Psoas muscle (tissue), 8 donors: ENCODE measurements around the gene CLEC4D. TPM values are rescaled to one million over a fixed set of nuclear protein-coding genes. Genes with fewer than 3 reads are reported as not detected.

Experiments
- ATAC-seq, 4 donors: fragments of 200-7000 bp; cut with Tn5 transposase; one replicate each; pipeline ENCODE4 v1.9.1; 2020; ENCODE audit warnings: moderate library complexity in 3 of 4, mild to moderate bottlenecking in 2 of 4
- DNase-seq, 2 donors: peaks; one replicate each; pipeline ENCODE4 v3.0.0-alpha.2; 2020
- H3K27ac ChIP-seq: fragments of 200-600 bp; one replicate; pipeline ENCODE4 v1.8.0; 2022
- H3K27me3 ChIP-seq, 3 donors: fragments of 200-600 bp in 1 of 3; one replicate each; pipeline versions ENCODE4 v1.6.1 to v1.8.0; 2013 to 2022; ENCODE audit warnings: low read length in 2 of 3, mild to moderate bottlenecking in 2 of 3, moderate library complexity in 1 of 3; ENCODE audit not compliant: insufficient read depth in 3 of 3
- H3K36me3 ChIP-seq, 2 donors: fragments of 200-600 bp in 1 of 2; one replicate each; pipeline versions ENCODE4 v1.6.1 to v1.8.0; 2013 to 2022; ENCODE audit warnings: low read depth in 1 of 2, mild to moderate bottlenecking in 1 of 2, moderate library complexity in 1 of 2; ENCODE audit not compliant: insufficient read depth in 1 of 2
- H3K4me1 ChIP-seq: fragments of 200-600 bp; one replicate; pipeline ENCODE4 v1.8.0; 2022
- H3K4me3 ChIP-seq: fragments of 200-600 bp; one replicate; pipeline ENCODE4 v1.8.0; 2022; ENCODE audit warnings: mild to moderate bottlenecking
- H3K9me3 ChIP-seq: fragments of 200-600 bp; one replicate; pipeline ENCODE4 v1.8.0; 2022
- CTCF ChIP-seq: fragments of 200-600 bp; IDR thresholded peaks from one replicate; pipeline ENCODE4 v1.8.0; 2022; ENCODE audit warnings: antibody characterized with exemption
- WGBS, 3 donors: extraction: QIAGEN DNeasy Blood & Tissue Kit; methylation state at CpG; one replicate each; pipeline versions ENCODE4 v1.1.6 to v1.1.7; 2013; 5-methylcytosine and 5-hydroxymethylcytosine counted together
- intact Hi-C, 2 donors: fragments of 100-400 bp; cut with DNase I; formaldehyde crosslinking; loops; one replicate each; pipeline versions ENCODE4 v1.11.0 to v1.14.2; 2022
- long read RNA-seq, 2 donors: library from polyadenylated mRNA; unstranded; transcript quantifications; one replicate each; pipeline ENCODE4 v2.0.0, GENCODE V29; 2021
- polyA plus RNA-seq, 3 donors: library from polyadenylated mRNA; stranded (reverse); fragments of 200-250 nt; gene quantifications; one replicate each; pipeline ENCODE4 v1.2.3, GENCODE V29; 2013
- total RNA-seq, 4 donors: library from RNA; stranded (reverse); fragmentation: NEBNext Ultra II Directional in 2 of 4; extraction: Animal tissue kit (Norgen Biotek cat#: 25700) in 2 of 4; gene quantifications; one replicate each; pipeline versions ENCODE4 v1.2.1 to v1.2.4, GENCODE V29; 2021 to 2023
- donor health status: healthy with polysubstance abuse.
- donor health status: DM: no; HTN: no; CAD: no; lungs with moderate emphysema.
- donor health status: Bipolar disorder and iron deficiency.
- donor health status: healthy.
- donor health status: DM: yes; HTN: yes; CAD: no.
- donor health status: DM: no; HTN: no; CAD: no.
- donor health status: DM: no; HTN: no; CAD: no.
- donor health status: DM: yes; HTN: yes; CAD: no.

Gene CLEC4D
- total RNA-seq = under 1 TPM in 1 of 4 donors, not detected in 3; 0.34 TPM
- polyA plus RNA-seq = under 1 TPM in 2 of 3 donors, not detected in 1; 0.09 TPM
- long read RNA-seq, donor 1 = 0 reads
- long read RNA-seq, donor 2 = 0 reads

- DNase-seq (no peak), ATAC-seq (no peak)
- H3K4me3 ChIP-seq = no peak within 1 kb of the TSS
- no peaks in the 10 kb centered on the region for H3K36me3 ChIP-seq
- no peaks in the 10 kb centered on the region for H3K9me3 ChIP-seq
- H3K27me3 ChIP-seq = no peaks in the 10 kb centered on the region
- intact Hi-C loops = no loop called here
- no peak for TF ChIP-seq CTCF
- no peaks in the 10 kb centered on the region for H3K4me1 ChIP-seq
- no peak within 1 kb of the TSS for H3K27ac ChIP-seq
- 82 to 91% (median 86%) methylated on average over 4 of the region's 4 CpGs for WGBS, 3 donors
Observed at GRCh38 chr12:8513256-8513655, at the start of gene CLEC4D. TSS of gene CLEC4D (plus strand) at chr12:8513503. CDS start at chr12:8513733, 230 bp downstream.

- TF ChIP-seq CTCF = no peak
- no peaks in the 10 kb centered on the region for H3K4me1 ChIP-seq
- H3K9me3 ChIP-seq = no peaks in the 10 kb centered on the region
- ATAC-seq (no peak), DNase-seq (no peak)
- WGBS, 3 donors = 0% methylated on average over 2 of the region's 2 CpGs
- no peak overlapping the region for H3K27ac ChIP-seq
- no peak overlapping the region for H3K4me3 ChIP-seq
- H3K27me3 ChIP-seq = no peaks in the 10 kb centered on the region
- intact Hi-C loops = no loop called here
- H3K36me3 ChIP-seq = no peaks in the 10 kb centered on the region
Observed at GRCh38 chr12:8465301-8465996, 47.9 kb upstream of the CLEC4D start.

DNA sequence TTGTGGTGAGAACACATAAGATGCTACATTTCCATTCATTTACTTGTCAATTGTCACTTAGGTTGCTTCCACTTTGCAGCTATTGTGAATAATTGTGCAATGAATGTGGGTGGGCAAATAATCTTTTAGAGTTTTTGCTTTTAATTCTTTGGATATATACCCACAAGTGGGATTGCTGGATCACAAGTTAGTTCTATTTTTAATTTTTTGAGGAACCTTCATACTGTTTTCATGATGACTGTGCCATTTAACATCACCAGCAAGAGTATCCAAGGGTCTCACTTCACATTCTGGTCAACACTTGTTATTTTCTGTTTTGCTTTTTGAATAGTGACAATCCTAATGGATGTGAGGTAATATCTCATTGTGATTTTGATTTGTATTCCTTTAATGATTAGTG, 47.1 kb upstream of the CLEC4D start:
- ATAC-seq = no peak
- Histone ChIP-seq H3K4me1 (no peaks in the 10 kb centered on the region), H3K27me3 (no peaks in the 10 kb centered on the region), H3K36me3 (no peaks in the 10 kb centered on the region), H3K4me3 (no peak overlapping the region), H3K27ac (no peak overlapping the region), H3K9me3 (no peaks in the 10 kb centered on the region)
- intact Hi-C loops = no loop called here
- TF ChIP-seq CTCF = no peak
- no peak for DNase-seq

DNA sequence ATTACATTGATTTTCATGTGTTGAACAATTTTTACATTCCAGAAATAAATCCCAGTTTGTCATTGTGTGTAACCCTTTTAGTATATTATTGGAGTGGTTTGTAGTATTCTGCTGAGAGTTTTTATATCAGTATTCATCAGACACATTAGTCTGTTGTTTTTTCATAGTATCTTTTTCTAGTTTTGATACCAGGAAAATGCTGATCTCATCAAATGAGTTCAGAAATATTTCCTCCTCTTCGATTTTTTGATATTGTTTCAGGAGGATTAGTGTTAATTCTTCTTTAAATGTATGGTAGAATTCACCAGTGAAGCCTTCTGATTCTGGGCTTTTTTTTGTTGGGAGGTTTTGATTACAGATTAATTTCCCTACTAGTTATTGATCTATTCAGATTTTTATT, 42.2 kb upstream of the CLEC4D start:
- no peak for TF ChIP-seq CTCF
- Histone ChIP-seq H3K27me3 (no peaks in the 10 kb centered on the region), H3K4me1 (no peaks in the 10 kb centered on the region), H3K9me3 (no peaks in the 10 kb centered on the region), H3K4me3 (no peak overlapping the region), H3K36me3 (no peaks in the 10 kb centered on the region), H3K27ac (no peak overlapping the region)
- intact Hi-C loops = no loop called here
- WGBS, 3 donors = 61 to 78% (median 63%) methylated on average over 1 of the region's 1 CpG
- no peak for ATAC-seq
- no peak for DNase-seq
